Heart left ventricle (tissue), 13 donors: Measurements from ENCODE around the gene KRTAP9-2.
"Not testable (repeated sequence)": the region's sequence is repeated elsewhere in the genome, so short reads cannot be mapped to it uniquely, and the experiment has no call there.

Experiments used
- POLR2A ChIP-seq, 2 donors: fragments of 450-650 bp; IDR thresholded peaks; one replicate each; pipeline ENCODE4 v1.6.1; 2017; ENCODE audit warnings: antibody characterized with exemption in 2 of 2, mild to moderate bottlenecking in 2 of 2, moderate library complexity in 2 of 2
- TF ChIP-seq, protein P1 (sequence below), 12 donors: fragments of 200-600 bp; sonication (generic) in 4 of 12; IDR thresholded peaks; one replicate each; pipeline versions ENCODE4 v1.5.0 to v1.8.0; 2018 to 2022; ENCODE audit warnings: antibody characterized with exemption in 12 of 12, mild to moderate bottlenecking in 5 of 12
- donor health status: ischemic (EF 13 %, LVEDD 7.1; RV severe dilation, severe dysfunction).
- donor health status: DM: no; HTN: yes; CAD: no.
- donor health status: DM: no; HTN: no; CAD: no.
- donor health status: ischemic (EF 25% LVEDD 6.9; RV normal size, moderate dysfunction).
- donor health status: ischemic (EF 25% LVEDD 5.7; RV mildly dilated, moderate dysfunction).
- donor health status: ischemic (EF 35%, LVEDD 5.7; RV mildly dilated, moderate dysfunction).
- donor health status: nonischemic (EF 11% LVEDD 7.7; RV severe dilation, severe dysfunction).
- donor health status: DM: yes; HTN: yes; CAD: no.
- donor health status: PGD.
- donor health status: ischemic (EF 29% LVEDD 5.4; RV normal size, mild dysfunction).
- donor health status: nonischemic (EF 23%, LVEDD 6.1; RV moderate dilation, normal function).

DNA sequence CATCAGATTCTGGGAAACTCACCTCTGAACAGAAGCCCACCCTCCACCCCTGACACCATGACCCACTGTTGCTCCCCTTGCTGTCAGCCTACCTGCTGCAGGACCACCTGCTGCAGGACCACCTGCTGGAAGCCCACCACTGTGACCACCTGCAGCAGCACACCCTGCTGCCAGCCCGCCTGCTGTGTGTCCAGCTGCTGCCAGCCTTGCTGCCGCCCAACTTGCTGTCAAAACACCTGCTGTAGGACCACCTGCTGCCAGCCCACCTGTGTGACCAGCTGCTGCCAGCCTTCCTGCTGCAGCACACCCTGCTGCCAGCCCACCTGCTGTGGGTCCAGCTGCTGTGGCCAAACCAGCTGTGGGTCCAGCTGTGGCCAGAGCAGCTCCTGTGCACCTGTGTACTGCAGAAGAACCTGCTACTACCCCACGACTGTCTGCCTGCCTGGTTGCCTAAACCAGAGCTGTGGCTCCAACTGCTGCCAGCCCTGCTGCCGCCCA lies at the start of gene KRTAP9-2:
- not testable (repeated sequence) for TF ChIP-seq POLR2A (IDR thresholded peaks at IDR 0.05)
- TF ChIP-seq, protein P1, sequence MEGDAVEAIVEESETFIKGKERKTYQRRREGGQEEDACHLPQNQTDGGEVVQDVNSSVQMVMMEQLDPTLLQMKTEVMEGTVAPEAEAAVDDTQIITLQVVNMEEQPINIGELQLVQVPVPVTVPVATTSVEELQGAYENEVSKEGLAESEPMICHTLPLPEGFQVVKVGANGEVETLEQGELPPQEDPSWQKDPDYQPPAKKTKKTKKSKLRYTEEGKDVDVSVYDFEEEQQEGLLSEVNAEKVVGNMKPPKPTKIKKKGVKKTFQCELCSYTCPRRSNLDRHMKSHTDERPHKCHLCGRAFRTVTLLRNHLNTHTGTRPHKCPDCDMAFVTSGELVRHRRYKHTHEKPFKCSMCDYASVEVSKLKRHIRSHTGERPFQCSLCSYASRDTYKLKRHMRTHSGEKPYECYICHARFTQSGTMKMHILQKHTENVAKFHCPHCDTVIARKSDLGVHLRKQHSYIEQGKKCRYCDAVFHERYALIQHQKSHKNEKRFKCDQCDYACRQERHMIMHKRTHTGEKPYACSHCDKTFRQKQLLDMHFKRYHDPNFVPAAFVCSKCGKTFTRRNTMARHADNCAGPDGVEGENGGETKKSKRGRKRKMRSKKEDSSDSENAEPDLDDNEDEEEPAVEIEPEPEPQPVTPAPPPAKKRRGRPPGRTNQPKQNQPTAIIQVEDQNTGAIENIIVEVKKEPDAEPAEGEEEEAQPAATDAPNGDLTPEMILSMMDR (IDR thresholded peaks at IDR 0.05), result not testable (repeated sequence)
